WTC11 (cell line): ENCODE measurements around the gene PTGER3. TPM values are rescaled to one million over a fixed set of nuclear protein-coding genes. Genes with fewer than 3 reads are reported as not detected.

Experiments
- ATAC-seq: fragments of 200-7000 bp; cut with Tn5 transposase; 2 replicates; pipeline ENCODE4 v1.10.0; 2021; ENCODE audit warnings: mild to moderate bottlenecking, moderate library complexity
- CTCF ChIA-PET: fragments of 300-600 bp; sonication (Branson Sonifier 250); formaldehyde crosslinking; loops from one replicate; lab custom pipeline; 2021; ENCODE audit warnings: antibody characterized with exemption; lab: Charles Lee
- POLR2A ChIA-PET: fragments of 350-600 bp; sonication (Branson Sonifier 250); formaldehyde crosslinking; loops from one replicate; lab custom pipeline; 2021; ENCODE audit warnings: antibody characterized with exemption; lab: Charles Lee
- DNase-seq: peaks from one replicate; pipeline ENCODE4 v3.0.0; 2021; ENCODE audit warnings: low spot score
- H3K27ac Mint-ChIP-seq: 2 replicates; pipeline ENCODE4 v1.8.0; 2021; ENCODE audit warnings: mixed read lengths
- H3K27me3 Mint-ChIP-seq: 2 replicates; pipeline ENCODE4 v1.8.0; 2021; ENCODE audit warnings: low read depth, mild to moderate bottlenecking, moderate library complexity, mixed read lengths
- H3K36me3 Mint-ChIP-seq: 2 replicates; pipeline ENCODE4 v1.8.0; 2021; ENCODE audit warnings: mixed read lengths
- H3K4me1 Mint-ChIP-seq: 2 replicates; pipeline ENCODE4 v1.8.0; 2022; ENCODE audit warnings: mixed read lengths
- H3K4me3 Mint-ChIP-seq: 2 replicates; pipeline ENCODE4 v1.8.0; 2021; ENCODE audit warnings: mild to moderate bottlenecking, moderate library complexity, mixed read lengths
- H3K9me3 Mint-ChIP-seq: 2 replicates; pipeline ENCODE4 v1.8.0; 2021; ENCODE audit warnings: mixed read lengths
- EMX1 ChIP-seq: fragments of 250-450 bp; sonication (Bioruptor Pico); IDR thresholded peaks from 2 replicates; pipeline ENCODE4 v1.8.0; 2021; ENCODE audit warnings: mild to moderate bottlenecking
- ETV6 ChIP-seq: sonication (generic); formaldehyde crosslinking; IDR thresholded peaks from 2 replicates; pipeline ENCODE4 v1.8.1; 2022; ENCODE audit warnings: mild to moderate bottlenecking, missing genetic modification reagents
- MAX ChIP-seq: sonication (generic); formaldehyde crosslinking; IDR thresholded peaks from 2 replicates; pipeline ENCODE4 v1.8.0; 2022; ENCODE audit warnings: mild to moderate bottlenecking, missing genetic modification reagents
- NFE2L1 ChIP-seq: sonication (generic); formaldehyde crosslinking; IDR thresholded peaks from 2 replicates; pipeline ENCODE4 v1.8.1; 2023; ENCODE audit warnings: missing genetic modification reagents
- NR3C1 ChIP-seq: sonication (generic); formaldehyde crosslinking; conservative IDR thresholded peaks from 2 replicates; pipeline ENCODE4 v1.8.1; 2023; ENCODE audit warnings: low read depth, mild to moderate bottlenecking, missing genetic modification reagents
- TEAD1 ChIP-seq: sonication (generic); formaldehyde crosslinking; IDR thresholded peaks from 2 replicates; pipeline ENCODE4 v1.8.0; 2022; ENCODE audit warnings: mild to moderate bottlenecking, missing genetic modification reagents
- TP53 ChIP-seq: sonication (generic); formaldehyde crosslinking; IDR thresholded peaks from 2 replicates; pipeline ENCODE4 v1.8.1; 2023; ENCODE audit warnings: mild to moderate bottlenecking, missing genetic modification reagents
- ZNF138 ChIP-seq: sonication (generic); formaldehyde crosslinking; conservative IDR thresholded peaks from 2 replicates; pipeline ENCODE4 v1.8.1; 2022; ENCODE audit warnings: mild to moderate bottlenecking, moderate library complexity, missing genetic modification reagents
- ZNF219 ChIP-seq: sonication (generic); formaldehyde crosslinking; IDR thresholded peaks from 2 replicates; pipeline ENCODE4 v1.8.0; 2023; ENCODE audit warnings: missing genetic modification reagents, mild to moderate bottlenecking, borderline replicate concordance
- ZNF263 ChIP-seq: sonication (generic); formaldehyde crosslinking; IDR thresholded peaks from 2 replicates; pipeline ENCODE4 v1.8.1; 2022; ENCODE audit warnings: low read depth, mild to moderate bottlenecking, moderate library complexity, missing genetic modification reagents
- ZNF396 ChIP-seq: fragments of 250-450 bp; sonication (Bioruptor Pico); IDR thresholded peaks from 2 replicates; pipeline ENCODE4 v1.8.0; 2021; ENCODE audit warnings: mild to moderate bottlenecking, moderate library complexity, borderline replicate concordance
- total RNA-seq: library from RNA; stranded (reverse); gene quantifications from 3 replicates; pipeline ENCODE4 v1.2.3, GENCODE V29; 2021
- TF ChIP-seq, protein P1 (sequence below): sonication (generic); formaldehyde crosslinking; IDR thresholded peaks from 2 replicates; pipeline ENCODE4 v1.8.1; 2022; ENCODE audit warnings: mild to moderate bottlenecking, moderate library complexity, missing genetic modification reagents
- TF ChIP-seq, protein P2 (sequence below): sonication (generic); formaldehyde crosslinking; IDR thresholded peaks from 2 replicates; pipeline ENCODE4 v1.8.0; 2022; ENCODE audit warnings: mild to moderate bottlenecking, missing genetic modification reagents
- TF ChIP-seq, protein P3 (sequence below): sonication (generic); formaldehyde crosslinking; IDR thresholded peaks from 2 replicates; pipeline ENCODE4 v1.8.0; 2022; ENCODE audit warnings: mild to moderate bottlenecking, missing genetic modification reagents
- TF ChIP-seq, protein P4 (sequence below): sonication (generic); formaldehyde crosslinking; IDR thresholded peaks from 2 replicates; pipeline ENCODE4 v1.8.1; 2022; ENCODE audit warnings: mild to moderate bottlenecking, missing genetic modification reagents, moderate library complexity, borderline replicate concordance

The PTGER3 gene
- total RNA-seq, 1 experiment from 2014 or later, result 0.50 TPM

DNA sequence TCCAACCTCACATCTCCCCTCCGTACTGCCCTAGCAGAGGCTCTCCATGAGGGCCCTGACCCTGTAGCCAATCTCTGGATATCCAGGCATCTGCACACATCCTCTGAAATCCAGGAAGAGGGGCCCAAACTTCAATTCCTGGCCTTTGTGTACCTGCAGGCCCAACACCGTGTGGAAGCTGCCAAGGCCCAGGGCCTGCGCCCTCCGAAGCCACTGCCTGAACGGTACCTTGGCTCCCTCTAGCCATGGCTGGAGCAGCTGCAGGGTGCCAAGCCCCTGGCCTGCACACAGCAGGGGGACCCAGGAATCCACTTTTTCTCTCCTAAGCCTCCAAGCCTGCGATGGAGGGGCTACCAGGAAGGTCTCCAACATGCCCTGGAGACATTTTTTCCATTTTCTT is 84.2 kb downstream of the PTGER3 start:
- peak; percentile 21 for DNase-seq
- TF ChIP-seq NFE2L1 (CRISPR knock-in tag), result no peak
- TF ChIP-seq, protein P1, sequence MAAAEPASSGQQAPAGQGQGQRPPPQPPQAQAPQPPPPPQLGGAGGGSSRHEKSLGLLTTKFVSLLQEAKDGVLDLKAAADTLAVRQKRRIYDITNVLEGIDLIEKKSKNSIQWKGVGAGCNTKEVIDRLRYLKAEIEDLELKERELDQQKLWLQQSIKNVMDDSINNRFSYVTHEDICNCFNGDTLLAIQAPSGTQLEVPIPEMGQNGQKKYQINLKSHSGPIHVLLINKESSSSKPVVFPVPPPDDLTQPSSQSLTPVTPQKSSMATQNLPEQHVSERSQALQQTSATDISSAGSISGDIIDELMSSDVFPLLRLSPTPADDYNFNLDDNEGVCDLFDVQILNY, result no peak
- TF ChIP-seq, protein P2, sequence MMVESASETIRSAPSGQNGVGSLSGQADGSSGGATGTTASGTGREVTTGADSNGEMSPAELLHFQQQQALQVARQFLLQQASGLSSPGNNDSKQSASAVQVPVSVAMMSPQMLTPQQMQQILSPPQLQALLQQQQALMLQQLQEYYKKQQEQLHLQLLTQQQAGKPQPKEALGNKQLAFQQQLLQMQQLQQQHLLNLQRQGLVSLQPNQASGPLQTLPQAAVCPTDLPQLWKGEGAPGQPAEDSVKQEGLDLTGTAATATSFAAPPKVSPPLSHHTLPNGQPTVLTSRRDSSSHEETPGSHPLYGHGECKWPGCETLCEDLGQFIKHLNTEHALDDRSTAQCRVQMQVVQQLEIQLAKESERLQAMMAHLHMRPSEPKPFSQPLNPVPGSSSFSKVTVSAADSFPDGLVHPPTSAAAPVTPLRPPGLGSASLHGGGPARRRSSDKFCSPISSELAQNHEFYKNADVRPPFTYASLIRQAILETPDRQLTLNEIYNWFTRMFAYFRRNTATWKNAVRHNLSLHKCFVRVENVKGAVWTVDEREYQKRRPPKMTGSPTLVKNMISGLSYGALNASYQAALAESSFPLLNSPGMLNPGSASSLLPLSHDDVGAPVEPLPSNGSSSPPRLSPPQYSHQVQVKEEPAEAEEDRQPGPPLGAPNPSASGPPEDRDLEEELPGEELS (CRISPR knock-in tag), result no peak
- TF ChIP-seq, protein P3, sequence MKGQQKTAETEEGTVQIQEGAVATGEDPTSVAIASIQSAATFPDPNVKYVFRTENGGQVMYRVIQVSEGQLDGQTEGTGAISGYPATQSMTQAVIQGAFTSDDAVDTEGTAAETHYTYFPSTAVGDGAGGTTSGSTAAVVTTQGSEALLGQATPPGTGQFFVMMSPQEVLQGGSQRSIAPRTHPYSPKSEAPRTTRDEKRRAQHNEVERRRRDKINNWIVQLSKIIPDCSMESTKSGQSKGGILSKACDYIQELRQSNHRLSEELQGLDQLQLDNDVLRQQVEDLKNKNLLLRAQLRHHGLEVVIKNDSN (CRISPR knock-in tag), result no peak
- TF ChIP-seq TEAD1 (CRISPR knock-in tag), result no peak
- TF ChIP-seq MAX (CRISPR knock-in tag), result no peak
- TF ChIP-seq EMX1 (CRISPR knock-in tag), result no peak
- no peak for TF ChIP-seq ZNF219
- ChIA-PET CTCF (no interaction called here), POLR2A (no interaction called here)
- no peak overlapping the region for H3K27ac Mint-ChIP-seq
- no peaks in the 10 kb centered on the region for H3K4me1 Mint-ChIP-seq
- peak; percentile 69 for ATAC-seq
- H3K9me3 Mint-ChIP-seq, result peaks cover 18% of the 10 kb centered on the region
- no peak overlapping the region for H3K4me3 Mint-ChIP-seq
- H3K27me3 Mint-ChIP-seq, result no peaks in the 10 kb centered on the region
- H3K36me3 Mint-ChIP-seq, result no peaks in the 10 kb centered on the region

GRCh38 chr1:70961374-70961975 is 86.1 kb downstream of the PTGER3 start:
- no peak for TF ChIP-seq TP53 (CRISPR knock-in tag)
- Mint-ChIP-seq H3K4me3 (no peak overlapping the region), H3K4me1 (no peaks in the 10 kb centered on the region), H3K27ac (no peak overlapping the region), H3K27me3 (no peaks in the 10 kb centered on the region), H3K9me3 (peaks cover 18% of the 10 kb centered on the region), H3K36me3 (no peaks in the 10 kb centered on the region)
- no peak for DNase-seq
- no peak for ATAC-seq
- POLR2A ChIA-PET, result no interaction called here
- CTCF ChIA-PET, result no interaction called here

DNA sequence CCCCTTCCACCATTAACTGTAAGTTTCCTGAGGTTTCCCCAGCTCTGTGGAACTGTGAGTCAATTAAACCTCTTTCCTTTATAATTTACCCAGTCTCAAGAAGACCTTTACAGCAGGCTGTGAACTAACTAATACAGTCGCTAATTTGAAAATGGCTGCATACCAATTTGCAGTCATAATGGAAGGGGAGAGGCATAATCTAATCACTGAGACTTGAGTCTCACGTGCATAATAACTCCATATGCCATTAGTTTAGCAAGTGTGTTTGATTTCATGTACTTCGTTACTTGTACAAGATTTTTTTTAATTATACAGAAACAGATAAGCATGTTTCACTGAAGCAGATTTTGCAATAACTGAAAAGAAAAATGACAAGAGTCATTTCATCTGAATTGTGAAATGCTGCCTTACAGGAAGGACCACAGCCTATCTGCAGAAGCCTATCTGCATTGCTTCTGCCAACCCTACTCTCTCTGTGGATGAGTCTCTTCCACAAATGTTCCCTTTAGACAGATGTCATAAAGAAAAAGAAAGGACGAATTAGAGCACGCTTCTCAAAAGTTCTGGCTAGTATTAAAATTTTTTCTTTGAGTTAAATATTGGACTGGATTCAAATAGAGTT is 99.1 kb downstream of the PTGER3 start:
- DNase-seq (no peak), ATAC-seq (no peak)
- Mint-ChIP-seq H3K4me3 (no peak overlapping the region), H3K36me3 (no peaks in the 10 kb centered on the region), H3K9me3 (peaks cover 3% of the 10 kb centered on the region; the same call in 1 of the 2 replicates), H3K27ac (no peak overlapping the region), H3K4me1 (no peaks in the 10 kb centered on the region), H3K27me3 (no peaks in the 10 kb centered on the region)
- TF ChIP-seq ETV6 (CRISPR knock-in tag), result no peak
- TF ChIP-seq ZNF396 (CRISPR knock-in tag), result no peak
- TF ChIP-seq ZNF263, result no peak
- TF ChIP-seq ZNF138 (CRISPR knock-in tag), result no peak
- TF ChIP-seq, protein P4, sequence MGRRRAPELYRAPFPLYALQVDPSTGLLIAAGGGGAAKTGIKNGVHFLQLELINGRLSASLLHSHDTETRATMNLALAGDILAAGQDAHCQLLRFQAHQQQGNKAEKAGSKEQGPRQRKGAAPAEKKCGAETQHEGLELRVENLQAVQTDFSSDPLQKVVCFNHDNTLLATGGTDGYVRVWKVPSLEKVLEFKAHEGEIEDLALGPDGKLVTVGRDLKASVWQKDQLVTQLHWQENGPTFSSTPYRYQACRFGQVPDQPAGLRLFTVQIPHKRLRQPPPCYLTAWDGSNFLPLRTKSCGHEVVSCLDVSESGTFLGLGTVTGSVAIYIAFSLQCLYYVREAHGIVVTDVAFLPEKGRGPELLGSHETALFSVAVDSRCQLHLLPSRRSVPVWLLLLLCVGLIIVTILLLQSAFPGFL, result no peak
- TF ChIP-seq NR3C1 (CRISPR knock-in tag), result no peak
- POLR2A ChIA-PET, result no interaction called here
- CTCF ChIA-PET, result no interaction called here
